ENCODE data around the gene EPYC. TPM values are rescaled to one million over a fixed set of nuclear protein-coding genes. Genes with fewer than 3 reads are reported as not detected.

Gene EPYC
- total and polyA plus RNA-seq, 2 of the 4 experiments (the other 2 are of a cell fraction), result not detected

- Histone ChIP-seq H2BK5ac (ENCODE audit: low read depth, low read length, poor library complexity, severe bottlenecking) (no peak overlapping the region), H3K14ac (replicated peaks; ENCODE audit: low read depth, low read length) (no peak overlapping the region), H2AK5ac (ENCODE audit: low read depth, low read length) (no peak overlapping the region), H3K27ac (ENCODE audit: insufficient read depth, low read length) (no peak overlapping the region), H3K9me3 (ENCODE audit: control insufficient read depth, insufficient read depth, low read length) (no peaks in the 10 kb centered on the region), H2AFZ (replicated peaks; ENCODE audit: low read length, poor library complexity) (no peak overlapping the region), H4K91ac (ENCODE audit: insufficient read depth, low read depth, low read length) (no peak overlapping the region), H3K36me3 (ENCODE audit: control insufficient read depth, insufficient read depth, low read length) (no peaks in the 10 kb centered on the region), H3K4ac (ENCODE audit: low read depth, low read length) (no peak overlapping the region), H3K4me3 (ENCODE audit: insufficient read depth, low read depth, low read length) (no peak overlapping the region), H3K56ac (ENCODE audit: extremely low read depth, insufficient read depth, low read length) (no peak overlapping the region), H3K23ac (ENCODE audit: low read depth, low read length) (no peak overlapping the region), H4K8ac (ENCODE audit: low read depth in 2 of 2, low read length in 2 of 2) (no peak overlapping the region), H3K27me3 (ENCODE audit: control insufficient read depth, insufficient read depth, low read length) (no peaks in the 10 kb centered on the region), H3K18ac (ENCODE audit: low read depth, low read length) (no peak overlapping the region), H3K9me1 (ENCODE audit: insufficient read depth, low read length) (no peaks in the 10 kb centered on the region), H4K20me1 (ENCODE audit: insufficient read depth, low read length) (no peaks in the 10 kb centered on the region), H2BK20ac (ENCODE audit: low read depth, low read length) (no peak overlapping the region), H3K9ac (ENCODE audit: low read depth, low read length) (no peak overlapping the region), H3K4me1 (ENCODE audit: control insufficient read depth, insufficient read depth, low read length) (no peaks in the 10 kb centered on the region), H3K79me1 (ENCODE audit: low read depth in 1 of 2, low read length in 2 of 2) (no peaks in the 10 kb centered on the region), H2BK120ac (ENCODE audit: low read depth, low read length) (no peak overlapping the region), H2BK15ac (ENCODE audit: low read depth, low read length) (no peak overlapping the region), H3K4me2 (ENCODE audit: low read depth, low read length) (no peak overlapping the region), H4K5ac (ENCODE audit: low read depth, low read length) (no peak overlapping the region), H2AK9ac (replicated peaks; ENCODE audit: low read depth, low read length, poor library complexity) (no peak overlapping the region)
- intact Hi-C loops (cut with micrococcal nuclease) (no loop called here), dilution Hi-C loops (cut with HindIII; ENCODE audit: low sequenced_read_pairs, unreplicated experiment) (no loop called here), in situ Hi-C loops (cut with MboI; ENCODE audit: low sequenced_read_pairs) (loop anchor here (25.0 kb wide), 1 partner anchor 1686 kb away; no protein-coding TSS in a partner anchor)
- CTCF ChIA-PET, result no interaction called here
- TF ChIP-seq POLR2A (IDR thresholded peaks at IDR 0.05; ENCODE audit: low read depth, low read length) (no peak), SMC3 (IDR thresholded peaks at IDR 0.05; ENCODE audit: low read depth, low read length) (no peak), BHLHE40 (IDR thresholded peaks at IDR 0.05; ENCODE audit: low read depth, low read length) (no peak), USF2 (IDR thresholded peaks at IDR 0.05; ENCODE audit: low read depth, low read length) (no peak), CTCF (conservative IDR thresholded peaks at IDR 0.05; ENCODE audit: low read depth, low read length) (no peak), CHD1 (IDR thresholded peaks at IDR 0.05; ENCODE audit: low read depth, low read length) (no peak), MXI1 (IDR thresholded peaks at IDR 0.05; ENCODE audit: borderline replicate concordance, low read depth, low read length) (no peak), FOS (IDR thresholded peaks at IDR 0.05; ENCODE audit: low read depth, low read length) (no peak), ELK1 (IDR thresholded peaks at IDR 0.05; ENCODE audit: borderline replicate concordance, low read depth, low read length) (no peak), CEBPB (IDR thresholded peaks at IDR 0.05; ENCODE audit: low read depth, low read length) (no peak), RFX5 (IDR thresholded peaks at IDR 0.05; ENCODE audit: low read depth, low read length) (no peak), RAD21 (IDR thresholded peaks at IDR 0.05; ENCODE audit: low read length) (no peak), RCOR1 (IDR thresholded peaks at IDR 0.05; ENCODE audit: insufficient replicate concordance, low read length) (no peak), NFE2L2 (IDR thresholded peaks at IDR 0.05; ENCODE audit: low read depth, low read length) (no peak), MAZ (IDR thresholded peaks at IDR 0.05; ENCODE audit: borderline replicate concordance, low read depth, low read length) (no peak)
- ATAC-seq (ENCODE audit: low read depth) (no peak), DNase-seq (no peak)
- BruUV-seq (replicated peaks), result no TSS peak
- POLR2A ChIA-PET (ENCODE audit: unreplicated experiment), result no interaction called here
These were observed 53.2 kb downstream of the EPYC start for GRCh38 chr12:90951432-90952105.

Data from IMR-90 (cell line).